H1 (cell line): ENCODE measurements around the gene LITAF. TPM values are rescaled to one million over a fixed set of nuclear protein-coding genes. Genes with fewer than 3 reads are reported as not detected.

Experiments
- CTBP2 ChIP-seq: IDR thresholded peaks from 2 replicates; pipeline ENCODE4 v1.7.0; 2011; ENCODE audit warnings: borderline replicate concordance, mild to moderate bottlenecking, moderate library complexity, mixed read lengths, low read length; ENCODE audit not compliant: insufficient read depth, insufficient read length
- CTCF ChIP-seq, 3 experiments: IDR thresholded peaks; 1 replicate in 2 of 3; 2 replicates in 1 of 3; pipeline versions ENCODE4 v1.5.1 to v1.6.1; 2011; ENCODE audit warnings: low read length in 3 of 3, mild to moderate bottlenecking in 3 of 3, inconsistent platforms in 2 of 3, low read depth in 1 of 3, moderate library complexity in 1 of 3; ENCODE audit not compliant: insufficient read depth in 1 of 3; ENCODE audit errors: control extremely low read depth in 1 of 3
- MAX ChIP-seq: IDR thresholded peaks from 2 replicates; pipeline ENCODE4 v1.6.1; 2012; ENCODE audit warnings: inconsistent platforms
- PHF8 ChIP-seq: fragments of 200-600 bp; sonication (generic); conservative IDR thresholded peaks from 2 replicates; pipeline ENCODE4 v1.7.1; 2012; ENCODE audit warnings: low read depth, mild to moderate bottlenecking, inconsistent platforms, low read length, moderate library complexity
- polyA plus RNA-seq, 7 experiments: library from polyadenylated mRNA; depleted of rRNA in 3 of 7; stranded (reverse) in 5 of 7; unstranded in 2 of 7; fragments of >200 nt in 5 of 7; fragments of 200-250 nt in 2 of 7; gene quantifications; 1 replicate in 5 of 7; 2 replicates in 1 of 7; 4 replicates in 1 of 7; pipeline versions ENCODE4 v1.2.1 to v1.2.3, GENCODE V29; 2011 to 2013; ENCODE audit warnings: missing spikeins in 2 of 7, mixed read lengths in 2 of 7
- total RNA-seq: library from RNA; stranded (reverse); fragmentation: NEBNext Ultra II Directional; extraction: Animal tissue kit (Norgen Biotek cat#: 25700); gene quantifications from 2 replicates; pipeline ENCODE4 v1.2.1, GENCODE V29; 2021

The LITAF gene
- total and polyA plus RNA-seq, 2 of the 8 experiments (the other 6 are each of a cell fraction or from before 2014, with no cell fraction given), result 165 to 205 TPM

DNA sequence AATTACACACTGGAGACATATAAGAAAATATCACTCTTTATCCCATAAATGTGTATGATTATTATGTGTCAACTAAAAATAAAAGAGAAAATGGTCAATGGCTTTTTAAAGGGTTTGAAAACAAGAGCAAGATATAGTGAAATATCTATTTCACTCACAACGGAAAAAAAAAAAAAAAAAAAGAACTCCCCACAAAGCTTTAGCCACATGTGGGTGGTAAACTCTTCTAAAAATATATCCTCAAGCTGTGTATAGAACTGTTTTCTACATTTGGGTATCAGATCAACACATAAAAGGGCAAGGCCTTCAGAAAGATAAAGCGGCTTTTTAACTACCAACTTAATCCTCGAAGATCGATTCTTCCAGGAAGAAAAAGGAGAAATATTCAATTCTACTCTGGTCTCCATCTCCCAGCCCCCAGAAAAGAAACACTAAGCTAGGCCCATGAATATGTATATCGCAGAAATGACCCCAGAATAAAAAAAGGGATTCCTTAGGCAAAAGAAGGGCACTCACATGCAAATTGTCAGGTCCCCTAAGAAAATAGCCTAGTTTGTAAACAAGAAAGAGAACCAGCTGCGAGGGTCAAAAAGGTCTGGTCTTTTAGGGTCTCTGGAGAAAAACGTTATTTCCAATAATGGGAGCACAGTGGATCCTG is 4.4 kb downstream of the LITAF start (continued):
- TF ChIP-seq CTCF (IDR thresholded peaks at IDR 0.05; ENCODE audit: control extremely low read depth in 1 of 3, insufficient read depth in 1 of 3, low read depth in 1 of 3, low read length in 3 of 3), result no peak
- no peak for TF ChIP-seq CTBP2
- TF ChIP-seq PHF8, result no peak
- no peak for TF ChIP-seq MAX
